HG03565 (cell line): ENCODE data around the gene SLC2A6.
"Not testable (repeated sequence)": the region's sequence is repeated elsewhere in the genome, so short reads cannot be mapped to it uniquely, and the experiment has no call there.

Experiments used
- ATAC-seq: cut with Tn5 transposase; IDR thresholded peaks from one replicate; pipeline ENCODE4 v1.9.1; 2021; ENCODE audit warnings: mild to moderate bottlenecking, moderate library complexity; ENCODE audit not compliant: unreplicated experiment

The SLC2A6 gene

GRCh38 chr9:133463234-133463863 lies 15.6 kb downstream of the SLC2A6 start:
- ATAC-seq = no peak

GRCh38 chr9:133461975-133462374 lies 16.9 kb downstream of the SLC2A6 start:
- no peak for ATAC-seq

GRCh38 chr9:133460405-133461175 lies 18.3 kb downstream of the SLC2A6 start:
- ATAC-seq = peak; percentile 17

- ATAC-seq = peak; percentile 60
Measured at GRCh38 chr9:133459476-133460404, 19.2 kb downstream of the SLC2A6 start, which contains the start of gene CACFD1. TSS of gene CACFD1 (plus strand) at chr9:133459978. CDS start at chr9:133460067, 89 bp downstream.

GRCh38 chr9:133458643-133459312 lies 20.1 kb downstream of the SLC2A6 start:
- no peak for ATAC-seq

- no peak for ATAC-seq
Measured at GRCh38 chr9:133457748-133458147, 21.2 kb downstream of the SLC2A6 start.

GRCh38 chr9:133457233-133457632 lies 21.7 kb downstream of the SLC2A6 start:
- no peak for ATAC-seq

GRCh38 chr9:133456409-133456808 lies 22.5 kb downstream of the SLC2A6 start:
- no peak for ATAC-seq

GRCh38 chr9:133455936-133456335 lies 23.0 kb downstream of the SLC2A6 start:
- ATAC-seq = no peak

GRCh38 chr9:133454943-133455673 lies 23.8 kb downstream of the SLC2A6 start:
- no peak for ATAC-seq

GRCh38 chr9:133454325-133454724 lies 24.6 kb downstream of the SLC2A6 start:
- no peak for ATAC-seq

- no peak for ATAC-seq
Measured at GRCh38 chr9:133453651-133454050, 25.2 kb downstream of the SLC2A6 start.

GRCh38 chr9:133452562-133452961 lies 26.3 kb downstream of the SLC2A6 start:
- ATAC-seq = no peak

- not testable (repeated sequence) for ATAC-seq
Measured at GRCh38 chr9:133451865-133452264, 27.0 kb downstream of the SLC2A6 start.

- ATAC-seq = no peak
Measured at GRCh38 chr9:133449760-133450159, 29.1 kb downstream of the SLC2A6 start.

- ATAC-seq = no peak
Measured at GRCh38 chr9:133448487-133448972, 30.4 kb downstream of the SLC2A6 start.

- no peak for ATAC-seq
Measured at GRCh38 chr9:133445293-133445969, 33.5 kb downstream of the SLC2A6 start.

- ATAC-seq = no peak
Measured at GRCh38 chr9:133443982-133444381, 34.9 kb downstream of the SLC2A6 start.

- ATAC-seq = no peak
Measured at GRCh38 chr9:133443248-133443647, 35.7 kb downstream of the SLC2A6 start.
